Activated B cell treated with CpG ODN at 0.5 μM for 24 hours (primary cell): Measurements from ENCODE around the gene RNF123. TPM values are rescaled to one million over a fixed set of nuclear protein-coding genes. Genes with fewer than 3 reads are reported as not detected.

Source experiments
- ATAC-seq: fragments of 200-7000 bp; cut with Tn5 transposase; one replicate; pipeline ENCODE4 v1.10.0; 2021; ENCODE audit warnings: low read depth, mild to moderate bottlenecking, moderate library complexity
- CTCF ChIA-PET: fragments of 350-600 bp; sonication (Branson Sonifier 250); formaldehyde crosslinking; loops from one replicate; lab custom pipeline; 2021; ENCODE audit warnings: antibody characterized with exemption; lab: Charles Lee
- POLR2A ChIA-PET: fragments of 350-600 bp; sonication (Branson Sonifier 250); formaldehyde crosslinking; loops from one replicate; lab custom pipeline; 2021; ENCODE audit warnings: antibody characterized with exemption; lab: Charles Lee
- DNase-seq: peaks from one replicate; pipeline ENCODE4 v3.0.0; 2022
- H3K27ac Mint-ChIP-seq: one replicate; pipeline ENCODE4 v1.8.0; 2020; ENCODE audit warnings: mixed read lengths
- H3K27me3 Mint-ChIP-seq: one replicate; pipeline ENCODE4 v1.8.0; 2021; ENCODE audit warnings: mixed read lengths
- H3K36me3 Mint-ChIP-seq: one replicate; pipeline ENCODE4 v1.8.0; 2021; ENCODE audit warnings: low read depth, mixed read lengths
- H3K4me1 Mint-ChIP-seq: one replicate; pipeline ENCODE4 v1.8.0; 2021; ENCODE audit warnings: mixed read lengths
- H3K4me3 Mint-ChIP-seq: one replicate; pipeline ENCODE4 v1.8.0; 2020; ENCODE audit warnings: mild to moderate bottlenecking, mixed read lengths
- H3K9me3 Mint-ChIP-seq: one replicate; pipeline ENCODE4 v1.8.0; 2020; ENCODE audit warnings: mixed read lengths
- CTCF ChIP-seq: fragments of 200-600 bp; IDR thresholded peaks from one replicate; pipeline ENCODE4 v1.8.0; 2022; ENCODE audit warnings: antibody characterized with exemption, mild to moderate bottlenecking
- intact Hi-C: fragments of 100-400 bp; cut with micrococcal nuclease; formaldehyde crosslinking; loops from one replicate; pipeline ENCODE4 v1.15.1; 2024
- total RNA-seq: library from RNA; stranded (reverse); gene quantifications from 2 replicates; pipeline ENCODE4 v1.2.3, GENCODE V29; 2022

The RNF123 gene
- total RNA-seq, 1 donor from 2014 or later, result 51.4 TPM

GRCh38 chr3:49659756-49660155 is 29.6 kb upstream of the RNF123 start:
- H3K27me3 Mint-ChIP-seq, result no peaks in the 10 kb centered on the region
- H3K4me1 Mint-ChIP-seq, result peaks cover 7% of the 10 kb centered on the region
- no peak for ATAC-seq
- intact Hi-C loops, result no loop called here
- no peak for TF ChIP-seq CTCF
- no peak overlapping the region for H3K4me3 Mint-ChIP-seq
- H3K9me3 Mint-ChIP-seq, result no peaks in the 10 kb centered on the region
- ChIA-PET POLR2A (no interaction called here), CTCF (no interaction called here)
- H3K36me3 Mint-ChIP-seq, result no peaks in the 10 kb centered on the region
- DNase-seq, result no peak
- no peak overlapping the region for H3K27ac Mint-ChIP-seq

- POLR2A ChIA-PET, result no interaction called here
- CTCF ChIA-PET, result no interaction called here
- Mint-ChIP-seq H3K9me3 (no peaks in the 10 kb centered on the region), H3K4me3 (no peak overlapping the region), H3K27me3 (no peaks in the 10 kb centered on the region), H3K36me3 (no peaks in the 10 kb centered on the region), H3K27ac (no peak overlapping the region), H3K4me1 (no peaks in the 10 kb centered on the region)
- no peak for ATAC-seq
- TF ChIP-seq CTCF, result no peak
- DNase-seq, result no peak
- intact Hi-C loops, result no loop called here
These were observed 28.1 kb upstream of the RNF123 start for GRCh38 chr3:49661281-49661680.

- H3K4me3 Mint-ChIP-seq, result no peak overlapping the region
These were observed 27.3 kb upstream of the RNF123 start for GRCh38 chr3:49662021-49662420.

GRCh38 chr3:49662720-49663413 is 26.5 kb upstream of the RNF123 start:
- Mint-ChIP-seq H3K4me3 (no peak overlapping the region), H3K27me3 (no peaks in the 10 kb centered on the region), H3K36me3 (no peaks in the 10 kb centered on the region), H3K27ac (no peak overlapping the region), H3K4me1 (no peaks in the 10 kb centered on the region), H3K9me3 (no peaks in the 10 kb centered on the region)
- ATAC-seq, result no peak
- no peak for DNase-seq
- POLR2A ChIA-PET, result no interaction called here
- CTCF ChIA-PET, result interaction anchor here (1.4 kb wide), 1 partner anchor 123 kb away, joined by 3 read pairs; no protein-coding TSS in a partner anchor
- TF ChIP-seq CTCF, result no peak
- intact Hi-C loops, result no loop called here

More at GRCh38 chr3:49662021-49662420, 27.3 kb upstream of the RNF123 start:
- no peak for DNase-seq
- no peak overlapping the region for H3K27ac Mint-ChIP-seq
- no peaks in the 10 kb centered on the region for H3K4me1 Mint-ChIP-seq
- ChIA-PET POLR2A (no interaction called here), CTCF (interaction anchor here (1.4 kb wide), 1 partner anchor 122 kb away, joined by 3 read pairs; no protein-coding TSS in a partner anchor)
- no peaks in the 10 kb centered on the region for H3K27me3 Mint-ChIP-seq
- intact Hi-C loops, result no loop called here
- H3K9me3 Mint-ChIP-seq, result no peaks in the 10 kb centered on the region
- no peak for ATAC-seq
- H3K36me3 Mint-ChIP-seq, result no peaks in the 10 kb centered on the region
- no peak for TF ChIP-seq CTCF

GRCh38 chr3:49663831-49664230 is 25.5 kb upstream of the RNF123 start:
- POLR2A ChIA-PET, result interaction anchor here (0.7 kb wide), 1 partner anchor 124 kb away, joined by 3 read pairs; no protein-coding TSS in a partner anchor

More at GRCh38 chr3:49663831-49664230, 25.5 kb upstream of the RNF123 start:
- no peak overlapping the region for H3K4me3 Mint-ChIP-seq
- intact Hi-C loops, result no loop called here
- H3K9me3 Mint-ChIP-seq, result no peaks in the 10 kb centered on the region
- no peak for DNase-seq
- TF ChIP-seq CTCF, result no peak
- CTCF ChIA-PET, result interaction anchor here (3.1 kb wide), 1 partner anchor 124 kb away, joined by 7 read pairs; no protein-coding TSS in a partner anchor
- no peaks in the 10 kb centered on the region for H3K36me3 Mint-ChIP-seq
- H3K4me1 Mint-ChIP-seq, result no peaks in the 10 kb centered on the region
- ATAC-seq, result no peak
- H3K27me3 Mint-ChIP-seq, result no peaks in the 10 kb centered on the region
- H3K27ac Mint-ChIP-seq, result no peak overlapping the region
